RWPE2 (cell line): ENCODE data around the gene TAF12.

Experiments
- ATAC-seq: fragments of 200-7000 bp; cut with Tn5 transposase; 3 replicates; pipeline ENCODE4 v1.9.1; 2021; ENCODE audit warnings: low read depth
- DNase-seq: peaks from one replicate; pipeline ENCODE4 v3.0.0-alpha.2; 2020; ENCODE audit warnings: low spot score
- H3K27ac ChIP-seq: fragments of 450-650 bp; 2 replicates; pipeline ENCODE4 v1.5.1; 2017; ENCODE audit warnings: mild to moderate bottlenecking; ENCODE audit not compliant: poor library complexity, severe bottlenecking
- H3K27me3 ChIP-seq: fragments of 250-450 bp; sonication (Bioruptor Pico); 2 replicates; pipeline ENCODE4 v1.5.1; 2021; ENCODE audit warnings: mild to moderate bottlenecking, moderate library complexity; ENCODE audit not compliant: insufficient read depth, poor library complexity, severe bottlenecking
- H3K36me3 ChIP-seq: fragments of 250-450 bp; sonication (Bioruptor Pico); 2 replicates; pipeline ENCODE4 v1.5.1; 2020; ENCODE audit warnings: low read depth, mild to moderate bottlenecking, moderate library complexity
- H3K4me1 ChIP-seq: fragments of 250-450 bp; sonication (Bioruptor Pico); 2 replicates; pipeline ENCODE4 v1.5.1; 2021; ENCODE audit warnings: mild to moderate bottlenecking, moderate library complexity; ENCODE audit not compliant: insufficient read depth, poor library complexity, severe bottlenecking
- H3K4me3 ChIP-seq: fragments of 250-450 bp; sonication (Bioruptor Pico); 2 replicates; pipeline ENCODE4 v1.5.1; 2021; ENCODE audit warnings: mild to moderate bottlenecking, moderate library complexity; ENCODE audit not compliant: severe bottlenecking
- H3K9me3 ChIP-seq: fragments of 250-450 bp; sonication (Bioruptor Pico); 2 replicates; pipeline ENCODE4 v1.5.1; 2021; ENCODE audit warnings: mild to moderate bottlenecking, moderate library complexity; ENCODE audit not compliant: severe bottlenecking
- TF ChIP-seq, protein P1 (sequence below): fragments of 450-650 bp; IDR thresholded peaks from one replicate; pipeline ENCODE4 v1.5.1; 2017; ENCODE audit warnings: mild to moderate bottlenecking, moderate library complexity; ENCODE audit not compliant: poor library complexity, severe bottlenecking

The TAF12 gene

DNA sequence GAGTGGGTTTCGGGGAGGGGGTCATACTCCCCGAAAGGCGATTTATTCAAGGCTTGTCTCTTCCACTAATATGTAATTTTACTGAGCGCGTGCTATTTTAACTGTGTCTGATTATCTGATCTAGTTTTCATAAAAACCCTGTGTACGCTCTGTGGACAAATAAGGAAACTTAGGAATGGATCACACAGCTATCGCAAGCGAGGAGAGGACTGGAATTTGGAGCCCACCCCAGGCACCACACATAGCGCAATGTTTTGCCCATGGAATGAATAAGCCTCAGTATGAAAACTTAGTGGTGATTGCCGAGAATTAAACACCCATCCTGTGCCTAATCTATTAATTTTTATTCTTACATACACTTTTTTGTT is 60.6 kb downstream of the TAF12 start:
- Histone ChIP-seq H3K4me3 (peak overlapping the region; percentile 91), H3K9me3 (no peaks in the 10 kb centered on the region), H3K36me3 (peaks cover 41% of the 10 kb centered on the region), H3K27ac (peak overlapping the region; percentile 90), H3K4me1 (no peaks in the 10 kb centered on the region), H3K27me3 (no peaks in the 10 kb centered on the region)
- ATAC-seq (peak; percentile 18; the same call in 1 of the 3 replicates), DNase-seq (no peak)
- TF ChIP-seq, protein P1, sequence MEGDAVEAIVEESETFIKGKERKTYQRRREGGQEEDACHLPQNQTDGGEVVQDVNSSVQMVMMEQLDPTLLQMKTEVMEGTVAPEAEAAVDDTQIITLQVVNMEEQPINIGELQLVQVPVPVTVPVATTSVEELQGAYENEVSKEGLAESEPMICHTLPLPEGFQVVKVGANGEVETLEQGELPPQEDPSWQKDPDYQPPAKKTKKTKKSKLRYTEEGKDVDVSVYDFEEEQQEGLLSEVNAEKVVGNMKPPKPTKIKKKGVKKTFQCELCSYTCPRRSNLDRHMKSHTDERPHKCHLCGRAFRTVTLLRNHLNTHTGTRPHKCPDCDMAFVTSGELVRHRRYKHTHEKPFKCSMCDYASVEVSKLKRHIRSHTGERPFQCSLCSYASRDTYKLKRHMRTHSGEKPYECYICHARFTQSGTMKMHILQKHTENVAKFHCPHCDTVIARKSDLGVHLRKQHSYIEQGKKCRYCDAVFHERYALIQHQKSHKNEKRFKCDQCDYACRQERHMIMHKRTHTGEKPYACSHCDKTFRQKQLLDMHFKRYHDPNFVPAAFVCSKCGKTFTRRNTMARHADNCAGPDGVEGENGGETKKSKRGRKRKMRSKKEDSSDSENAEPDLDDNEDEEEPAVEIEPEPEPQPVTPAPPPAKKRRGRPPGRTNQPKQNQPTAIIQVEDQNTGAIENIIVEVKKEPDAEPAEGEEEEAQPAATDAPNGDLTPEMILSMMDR, result no peak

DNA sequence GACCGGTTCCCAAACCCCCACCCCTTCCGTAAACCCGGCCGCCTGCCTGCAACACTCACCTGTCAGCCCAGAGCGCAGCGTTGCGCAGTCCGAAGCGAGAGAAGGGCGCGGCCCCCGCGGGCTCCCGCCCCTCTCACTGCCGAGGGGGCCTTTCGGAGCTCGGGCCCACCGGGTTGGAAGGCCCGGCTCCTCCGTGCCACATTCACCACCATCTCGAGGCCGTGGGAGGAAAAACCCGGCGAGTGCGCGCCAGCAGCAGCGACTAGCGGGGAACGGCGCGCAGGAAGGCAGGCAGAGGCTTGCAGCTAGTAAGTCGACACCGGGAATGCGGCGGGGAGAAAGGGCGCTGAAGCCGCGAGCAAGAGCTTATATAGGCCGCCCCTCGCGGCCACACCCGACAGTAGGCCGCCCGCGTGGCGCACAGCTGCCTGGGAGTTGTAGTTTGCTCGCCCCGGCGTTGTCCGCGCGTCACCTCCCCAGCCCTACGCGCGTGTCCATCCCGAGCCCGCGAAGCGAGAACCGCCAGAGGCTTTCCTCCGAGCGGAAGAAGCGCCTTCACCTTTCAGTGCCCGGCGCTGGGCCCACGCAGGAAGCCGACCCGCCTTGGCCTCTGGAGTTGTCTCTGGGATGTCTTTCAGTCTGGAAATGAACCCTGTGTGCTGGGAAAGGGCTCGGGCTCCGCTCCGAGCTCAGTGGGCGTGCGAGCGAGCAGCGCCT is 61.2 kb downstream of the TAF12 start:
- peak overlapping the region; percentile 90 for H3K27ac ChIP-seq
- TF ChIP-seq, protein P1, result peak; percentile 9
- no peaks in the 10 kb centered on the region for H3K27me3 ChIP-seq
- peaks cover 46% of the 10 kb centered on the region for H3K36me3 ChIP-seq
- DNase-seq (peak; percentile 94), ATAC-seq (peak; percentile 79)
- H3K4me3 ChIP-seq, result peak overlapping the region; percentile 91
- no peaks in the 10 kb centered on the region for H3K9me3 ChIP-seq
- no peaks in the 10 kb centered on the region for H3K4me1 ChIP-seq

DNA sequence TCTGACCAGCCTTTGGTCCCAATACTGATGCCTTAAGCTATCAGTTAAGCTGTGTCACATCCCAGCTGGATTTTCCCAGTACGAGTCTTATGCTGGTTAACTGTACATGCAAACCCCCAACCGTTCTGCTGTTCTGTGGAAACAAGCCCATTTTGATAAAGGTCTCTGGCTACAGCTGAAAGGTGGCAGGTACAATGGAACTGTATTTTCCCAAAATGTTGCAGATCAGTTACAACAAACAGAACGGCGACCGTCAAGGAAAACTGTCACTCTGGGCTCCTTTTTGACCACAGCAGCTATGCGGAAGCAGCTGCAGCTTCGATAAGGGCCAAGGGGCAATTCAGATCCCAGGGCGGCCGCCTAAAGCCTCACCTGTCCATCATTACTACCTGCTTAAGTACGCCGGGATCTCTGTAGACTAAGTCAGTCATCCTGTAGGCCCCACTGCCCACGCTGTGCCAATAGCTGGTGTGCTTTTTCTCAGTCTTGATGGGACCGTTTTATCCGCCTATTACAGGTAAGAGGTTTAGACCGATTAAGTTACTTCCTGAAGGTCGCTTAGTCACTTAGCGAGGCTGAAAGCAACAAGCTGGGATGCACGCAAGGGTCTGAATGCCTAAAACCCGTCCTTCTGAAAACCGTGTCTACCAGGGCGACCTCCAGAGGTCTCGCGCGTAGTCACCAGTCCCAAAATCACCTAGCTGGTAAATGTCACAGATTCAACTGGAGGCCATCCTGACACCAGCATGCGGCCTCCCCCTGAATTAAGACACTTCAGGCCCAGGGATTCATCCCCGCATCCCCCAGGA is 61.9 kb downstream of the TAF12 start:
- Histone ChIP-seq H3K9me3 (no peaks in the 10 kb centered on the region), H3K4me3 (peak overlapping the region; percentile 91), H3K4me1 (no peaks in the 10 kb centered on the region), H3K36me3 (peaks cover 49% of the 10 kb centered on the region), H3K27me3 (no peaks in the 10 kb centered on the region), H3K27ac (peak overlapping the region; percentile 90)
- ATAC-seq (no peak), DNase-seq (no peak)
- TF ChIP-seq, protein P1, result no peak

DNA sequence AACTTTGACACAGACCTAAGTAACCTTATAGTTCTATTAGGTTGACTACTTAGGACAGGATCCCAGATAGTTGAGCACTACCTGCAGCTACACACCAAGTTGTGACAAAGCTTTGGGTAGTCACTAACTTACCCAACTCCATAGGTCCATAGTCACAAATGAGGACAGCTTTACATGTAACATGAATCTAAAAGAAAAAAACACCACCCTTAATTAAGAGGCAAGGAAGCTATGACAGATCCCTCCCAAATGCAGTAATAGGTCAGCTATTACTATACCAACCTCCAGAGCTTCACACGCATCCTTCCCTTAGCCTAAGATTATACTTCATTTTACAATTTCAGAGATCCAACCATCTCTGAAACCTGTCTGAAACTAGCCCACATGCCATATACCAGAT is 63.5 kb downstream of the TAF12 start:
- H3K27ac ChIP-seq, result peak overlapping the region; percentile 90
- ATAC-seq (no peak), DNase-seq (no peak)
- peaks cover 5% of the 10 kb centered on the region for H3K4me1 ChIP-seq
- H3K36me3 ChIP-seq, result peaks cover 56% of the 10 kb centered on the region
- no peaks in the 10 kb centered on the region for H3K27me3 ChIP-seq
- H3K9me3 ChIP-seq, result no peaks in the 10 kb centered on the region
- H3K4me3 ChIP-seq, result no peak overlapping the region
- TF ChIP-seq, protein P1, result no peak

DNA sequence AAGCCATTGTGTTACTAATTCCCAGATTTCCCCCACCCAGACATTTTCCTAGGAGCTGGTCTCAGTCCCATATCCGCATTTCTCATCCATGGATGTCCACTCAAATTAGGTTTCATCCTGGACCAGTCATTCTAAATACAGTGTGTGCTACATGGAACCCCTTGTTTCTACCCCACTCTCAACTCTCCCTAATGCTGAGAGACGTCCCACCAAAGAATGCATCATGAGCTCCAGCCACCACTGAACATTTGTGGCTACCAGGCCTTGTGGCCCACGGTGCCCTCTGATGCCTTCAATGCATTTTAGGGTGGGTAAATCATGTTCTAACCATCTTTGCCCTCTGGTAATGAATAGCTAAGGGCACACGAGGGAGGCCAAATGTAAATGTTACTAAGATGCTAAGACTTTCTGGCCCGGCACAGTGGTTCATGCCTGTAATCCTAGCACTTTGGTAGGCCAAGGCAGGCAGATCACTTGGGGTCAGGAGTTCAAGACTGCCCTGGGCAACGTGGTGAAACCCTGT is 64.1 kb downstream of the TAF12 start:
- H3K27ac ChIP-seq, result peak overlapping the region; percentile 90
- H3K36me3 ChIP-seq, result peaks cover 62% of the 10 kb centered on the region
- H3K4me3 ChIP-seq, result no peak overlapping the region
- peaks cover 8% of the 10 kb centered on the region for H3K4me1 ChIP-seq
- no peak for DNase-seq
- no peaks in the 10 kb centered on the region for H3K9me3 ChIP-seq
- TF ChIP-seq, protein P1, result no peak
- ATAC-seq, result no peak
- no peaks in the 10 kb centered on the region for H3K27me3 ChIP-seq
